Activated naive CD4-positive, alpha-beta T cell treated with anti-CD3 and anti-CD28 coated beads, Interleukin-2, amount 50 U/mL, for 16 hours (primary cell): ENCODE results near the gene MARCHF9.

Experiments used
- DNase-seq: peaks from one replicate; pipeline ENCODE4 v3.0.0-alpha.2; 2020

The MARCHF9 gene

DNA sequence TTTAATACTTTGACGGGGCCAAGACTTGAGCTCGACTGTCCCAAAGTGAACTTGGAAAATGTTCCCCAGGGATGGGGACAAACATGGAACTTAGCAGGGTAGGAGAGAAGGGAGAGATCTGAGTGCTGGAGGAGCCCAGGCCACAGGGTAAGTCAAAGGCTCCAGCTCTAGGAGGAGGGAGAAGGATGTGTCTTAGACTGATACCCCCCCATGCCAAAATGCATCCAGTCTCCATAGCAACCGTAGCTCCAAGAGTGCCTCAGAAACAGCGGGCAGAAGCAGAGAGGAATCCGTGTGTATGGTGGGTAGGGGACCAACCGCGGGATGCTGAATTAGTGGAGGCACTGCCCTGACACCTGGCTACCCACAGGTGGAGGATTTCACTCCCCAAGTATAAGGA is 15.5 kb upstream of the MARCHF9 start:
- DNase-seq: no peak

DNA sequence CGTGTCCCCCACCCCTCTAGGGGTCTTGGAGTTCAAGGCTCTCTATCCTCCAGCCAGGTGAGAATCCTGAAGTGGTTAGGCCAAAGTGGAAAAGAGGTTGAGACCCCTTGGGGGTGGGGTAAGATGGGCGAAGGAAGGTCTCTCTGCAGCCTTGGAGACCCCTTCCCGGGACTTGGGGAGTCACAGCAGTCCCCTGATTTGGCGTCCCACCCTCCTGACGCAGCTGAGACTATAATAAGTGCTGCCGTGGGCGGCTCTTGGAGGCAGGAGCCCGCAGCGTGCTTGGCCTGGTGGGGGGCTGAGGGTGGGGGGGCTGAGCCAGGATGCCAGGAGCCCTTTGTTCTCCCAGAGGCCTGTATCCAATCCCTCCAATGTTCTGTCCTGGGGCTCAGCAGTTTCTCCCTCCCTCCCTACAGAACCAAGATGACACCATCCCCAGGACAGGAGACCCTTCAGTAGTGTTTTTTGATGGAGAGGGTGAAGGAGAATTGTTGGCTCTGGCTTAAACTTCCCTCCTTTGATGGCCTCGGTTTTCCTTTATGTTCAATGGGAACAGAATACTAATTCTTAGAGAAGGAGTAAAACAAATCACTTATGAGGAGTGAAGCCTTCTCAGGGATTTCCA is 14.9 kb upstream of the MARCHF9 start:
- DNase-seq: no peak

DNA sequence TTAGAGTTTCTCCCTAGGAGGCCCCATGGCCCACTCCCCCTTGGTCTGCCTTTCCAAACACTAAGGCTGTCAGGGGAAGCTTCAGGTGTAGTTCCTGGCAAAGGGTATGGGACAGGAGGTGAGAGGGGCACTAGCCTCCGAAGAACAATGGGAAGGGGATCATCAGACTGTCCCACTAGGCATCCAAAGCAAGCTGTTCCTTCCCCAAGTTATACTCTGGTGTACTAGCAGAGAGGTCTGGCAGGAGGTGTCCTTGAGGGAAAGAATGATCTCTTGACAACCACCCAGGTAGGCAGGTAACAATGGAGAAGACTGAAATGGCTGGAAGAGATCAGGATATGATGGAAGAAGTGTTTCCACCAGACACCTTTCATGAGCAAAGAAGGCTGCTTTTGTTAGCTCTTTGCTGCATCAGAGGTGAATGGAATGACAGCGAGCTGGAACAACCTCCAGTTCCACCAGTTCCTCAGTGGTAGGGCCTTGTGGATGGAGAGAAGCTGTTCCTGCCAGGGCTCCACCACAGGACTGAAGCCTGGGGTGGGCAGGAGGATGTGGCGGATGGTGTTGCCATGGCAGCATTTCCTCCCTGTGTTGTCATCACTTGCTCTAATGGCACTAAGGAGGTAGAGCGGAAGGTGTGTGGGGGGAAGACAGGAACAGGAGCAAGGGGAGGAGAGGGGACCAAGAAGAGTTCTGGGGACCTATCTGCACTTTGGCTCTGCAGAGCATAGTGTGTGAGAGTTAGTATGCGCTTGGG is 14.1 kb upstream of the MARCHF9 start:
- DNase-seq: peak; percentile 55

DNA sequence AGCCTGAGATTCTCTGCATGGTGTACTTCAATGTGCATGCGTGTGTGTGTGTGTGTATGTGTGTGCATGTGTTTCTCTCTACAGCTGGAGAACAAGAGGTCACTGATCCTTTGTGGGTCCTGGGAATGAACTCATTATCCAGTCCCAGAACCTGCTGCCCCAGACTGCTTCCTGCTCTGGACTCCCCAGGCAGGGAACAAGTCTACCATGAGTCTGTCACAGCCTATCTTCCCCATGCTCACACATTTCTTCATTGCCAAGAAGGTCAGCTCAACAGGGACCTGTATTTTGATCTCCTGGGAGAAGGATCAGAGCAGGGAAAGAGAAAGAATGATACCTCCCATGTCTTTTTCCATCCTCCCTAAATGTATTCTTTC is 13.5 kb upstream of the MARCHF9 start:
- no peak for DNase-seq

DNA sequence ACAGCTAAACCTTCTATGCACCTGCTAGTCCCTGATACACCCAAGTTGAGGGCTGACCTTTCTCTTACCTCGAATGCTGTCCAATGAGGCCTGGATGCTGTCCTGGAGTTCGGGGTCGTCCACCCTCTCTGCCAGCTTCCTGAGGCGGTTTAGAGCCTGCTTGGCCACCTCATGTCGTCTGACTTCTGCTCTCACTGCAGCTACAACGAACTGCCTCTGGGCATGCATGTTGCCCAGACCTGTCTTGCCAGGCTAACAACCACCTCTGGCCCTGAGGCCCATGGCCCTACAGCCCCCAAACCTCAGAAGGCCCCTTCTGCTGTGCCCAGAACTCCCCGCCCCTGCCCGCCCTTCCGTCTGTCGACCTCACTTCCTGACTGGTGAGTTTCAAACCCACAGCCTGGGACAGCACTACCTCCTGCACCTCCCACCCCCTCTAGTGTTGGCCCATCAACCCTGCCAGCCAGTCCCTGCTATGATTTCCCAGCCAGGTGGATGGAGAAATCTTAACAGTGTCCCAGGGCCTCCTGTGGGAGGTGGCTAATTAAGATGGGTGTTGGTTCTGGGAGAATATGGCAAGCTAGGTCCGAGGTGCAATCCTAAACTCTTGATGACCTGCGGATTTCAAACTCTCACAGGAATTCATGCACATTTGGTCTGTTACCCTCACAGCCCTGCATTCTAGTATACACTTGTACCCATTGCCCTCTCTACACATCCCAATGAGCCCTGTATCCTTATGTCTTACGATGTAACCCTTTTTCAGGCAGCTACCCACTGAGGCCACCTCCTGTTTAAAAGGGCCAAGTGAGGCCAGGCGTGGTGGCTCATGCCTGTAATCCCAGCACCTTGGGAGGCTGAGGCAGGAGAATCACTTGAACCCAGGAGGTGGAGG is 12.8 kb upstream of the MARCHF9 start:
- peak; percentile 73 for DNase-seq

DNA sequence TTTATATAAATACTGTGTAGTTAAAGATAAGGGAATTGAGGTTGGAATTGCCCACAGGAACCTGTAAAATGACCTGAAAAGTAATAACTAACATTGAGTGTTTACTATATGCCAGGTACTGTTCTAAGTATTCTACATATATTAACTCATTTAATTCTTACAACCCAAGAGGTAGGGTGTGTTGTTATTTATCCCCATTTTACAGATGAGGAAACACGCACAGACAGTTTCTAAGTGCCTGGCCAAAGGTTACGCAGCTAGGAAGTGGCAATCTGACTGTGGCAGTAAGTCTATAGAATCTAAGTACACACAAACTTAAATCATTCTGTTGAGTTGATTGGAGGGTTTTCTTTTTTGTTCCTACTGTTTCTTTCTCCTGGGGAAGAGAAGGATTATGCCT is 11.1 kb upstream of the MARCHF9 start:
- DNase-seq: no peak

DNA sequence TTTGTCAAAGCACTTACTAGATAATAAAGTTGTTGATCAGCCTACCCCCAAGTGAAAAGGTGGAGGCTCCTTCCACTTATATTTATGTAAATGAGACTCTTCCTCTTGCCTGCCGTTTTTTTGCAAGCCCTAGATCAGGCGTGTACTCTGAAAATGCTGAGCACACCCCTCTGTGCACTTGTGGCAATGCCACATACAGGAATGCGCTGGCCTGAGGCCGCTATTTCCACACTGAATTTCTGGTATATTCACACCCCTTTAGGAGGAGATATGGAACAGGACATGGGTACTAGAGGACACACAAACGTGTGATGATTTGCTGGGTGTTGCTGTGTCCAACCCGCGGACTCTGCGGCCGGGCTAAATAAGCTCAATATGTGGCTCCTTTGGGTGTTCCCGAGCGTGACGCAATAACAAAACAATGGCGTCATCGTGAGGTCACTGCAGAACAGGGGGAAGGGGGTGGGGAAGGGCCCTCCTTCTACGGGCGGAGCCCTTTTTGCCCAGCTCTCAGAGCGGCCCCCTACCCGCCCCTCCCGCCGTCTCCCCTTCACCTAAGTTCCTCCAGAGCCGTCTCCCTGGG is 10.6 kb upstream of the MARCHF9 start:
- DNase-seq: peak; percentile 79

DNA sequence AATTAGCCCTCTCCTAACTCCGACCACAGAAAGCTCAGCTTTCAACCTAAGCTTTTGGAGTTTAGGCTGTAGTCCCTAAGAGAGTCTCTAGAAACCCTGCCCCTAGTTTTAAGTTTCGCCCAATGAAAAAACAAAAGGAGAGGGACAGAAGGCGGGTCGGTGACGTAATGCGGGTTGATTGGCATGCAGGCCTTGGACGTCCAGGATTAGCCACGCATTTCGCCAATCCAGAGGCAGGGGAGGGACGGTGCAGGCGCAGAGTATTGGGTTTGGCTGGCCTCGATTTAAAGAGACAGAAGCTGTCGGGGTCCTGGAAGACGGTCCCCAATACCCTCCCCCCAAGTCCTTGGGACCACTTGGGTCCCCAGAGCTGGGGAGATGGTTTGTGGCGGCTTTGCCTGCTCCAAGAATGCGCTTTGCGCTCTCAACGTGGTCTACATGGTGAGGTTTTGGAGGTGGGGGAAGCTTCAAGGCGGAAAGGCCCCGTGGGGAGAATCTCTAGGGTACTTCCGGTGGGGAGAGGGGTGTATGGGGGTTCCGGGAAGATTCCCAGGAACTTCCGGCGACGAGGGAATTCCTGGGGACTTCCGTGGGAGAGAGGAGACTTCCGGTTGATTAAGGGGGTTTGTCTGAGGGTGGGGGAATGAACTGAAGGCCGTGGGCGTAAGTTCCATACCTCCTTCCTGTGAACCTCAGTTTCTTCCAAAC is 10.0 kb upstream of the MARCHF9 start, which contains the start of gene TSPAN31:
TSS of gene TSPAN31 (plus strand) at position 263 of the 708 bp plus-strand sequence. CDS start at position 379, 116 bp downstream.
- DNase-seq: peak; percentile 95

DNA sequence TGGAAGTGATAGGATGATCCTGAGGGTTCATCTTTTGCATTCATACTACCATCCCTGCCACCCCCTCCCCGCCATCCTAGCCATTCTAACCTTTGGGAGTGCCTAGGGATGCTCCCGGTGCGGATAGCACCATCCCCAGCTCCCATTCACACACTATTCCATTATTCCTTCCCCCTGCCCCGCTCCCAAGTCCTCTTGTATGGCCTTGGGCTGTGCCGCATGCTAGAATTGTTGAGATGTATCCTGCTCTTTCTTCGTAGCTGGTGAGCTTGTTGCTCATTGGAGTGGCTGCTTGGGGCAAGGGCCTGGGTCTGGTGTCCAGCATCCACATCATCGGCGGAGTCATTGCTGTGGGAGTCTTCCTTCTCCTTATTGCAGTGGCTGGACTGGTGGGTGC is 9.4 kb upstream of the MARCHF9 start:
- DNase-seq: no peak

DNA sequence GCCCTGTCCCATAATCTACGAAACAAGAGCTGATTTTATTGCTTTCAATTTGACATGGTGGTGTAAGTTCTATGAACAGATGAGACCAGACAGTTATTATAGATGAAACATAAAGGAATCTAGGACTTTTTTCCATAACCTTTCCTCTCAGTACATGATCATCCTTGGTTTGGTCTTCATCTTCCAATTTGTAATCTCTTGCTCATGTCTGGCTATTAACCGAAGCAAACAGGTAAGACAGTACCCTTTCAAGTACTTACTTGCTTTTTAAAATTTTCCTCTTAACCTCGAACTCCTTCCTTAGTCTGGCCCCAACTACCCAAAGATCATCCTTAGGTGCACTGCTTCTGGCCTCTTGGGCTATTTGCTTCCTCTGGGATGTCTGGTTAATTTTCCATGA is 8.9 kb upstream of the MARCHF9 start:
- no peak for DNase-seq

DNA sequence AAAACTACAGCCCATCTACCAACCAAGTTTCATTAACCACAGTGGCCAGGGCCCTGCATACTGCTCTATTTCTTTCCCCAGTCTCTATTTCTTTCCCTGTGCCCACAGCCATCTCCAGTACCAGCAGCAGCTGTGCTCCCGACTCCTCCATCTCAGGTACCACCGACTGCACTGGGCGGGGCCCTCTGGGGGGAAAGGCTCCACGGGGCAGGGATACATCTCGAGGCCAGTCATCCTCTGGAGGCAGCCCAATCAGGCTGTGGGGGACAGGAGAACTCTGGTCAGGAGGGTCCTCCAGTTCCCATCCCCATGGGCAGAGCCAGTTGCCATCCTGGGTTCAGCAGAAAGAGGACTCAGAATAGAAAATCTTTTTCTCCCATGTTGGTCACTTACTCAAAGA is 5.8 kb upstream of the MARCHF9 start:
- DNase-seq: no peak

DNA sequence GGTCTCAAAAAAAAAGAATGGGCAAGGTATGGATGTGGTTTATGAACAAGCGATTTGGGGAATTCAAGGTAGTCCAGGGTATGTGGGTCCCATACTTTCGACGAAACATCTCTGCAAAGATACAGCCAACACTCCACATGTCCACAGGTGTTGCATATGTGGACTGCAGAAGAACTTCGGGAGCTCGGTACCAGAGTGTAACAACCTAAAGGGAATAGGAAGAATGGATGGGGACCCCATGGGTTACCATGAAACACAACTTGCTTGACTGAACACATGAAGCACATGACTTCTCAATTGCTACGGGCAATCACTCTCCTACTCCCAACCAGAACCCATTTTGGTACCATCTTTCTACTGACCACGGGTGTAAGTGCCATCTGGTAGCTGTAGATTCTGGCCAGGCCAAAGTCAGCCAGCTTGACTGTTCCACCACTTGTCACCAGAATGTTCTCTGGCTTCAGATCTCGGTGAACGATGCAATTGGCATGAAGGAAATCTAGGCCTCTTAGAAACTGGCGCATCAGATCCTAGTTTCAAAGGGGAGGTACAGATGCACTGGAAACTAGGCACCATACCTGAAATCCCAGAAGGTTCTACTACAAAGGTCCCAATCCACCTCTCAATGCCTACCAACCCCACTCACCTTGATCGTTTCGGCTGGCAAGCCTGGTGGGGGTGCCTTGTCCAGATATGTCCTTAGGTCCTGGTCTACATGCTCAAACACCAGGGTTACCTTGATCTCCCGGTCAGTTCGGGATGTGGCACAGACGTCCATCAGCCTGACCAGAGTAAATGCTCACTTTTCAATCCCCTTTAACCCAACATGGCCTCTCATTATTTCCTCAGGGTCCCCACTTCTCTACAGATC is 4.1 kb upstream of the MARCHF9 start:
- DNase-seq: no peak

DNA sequence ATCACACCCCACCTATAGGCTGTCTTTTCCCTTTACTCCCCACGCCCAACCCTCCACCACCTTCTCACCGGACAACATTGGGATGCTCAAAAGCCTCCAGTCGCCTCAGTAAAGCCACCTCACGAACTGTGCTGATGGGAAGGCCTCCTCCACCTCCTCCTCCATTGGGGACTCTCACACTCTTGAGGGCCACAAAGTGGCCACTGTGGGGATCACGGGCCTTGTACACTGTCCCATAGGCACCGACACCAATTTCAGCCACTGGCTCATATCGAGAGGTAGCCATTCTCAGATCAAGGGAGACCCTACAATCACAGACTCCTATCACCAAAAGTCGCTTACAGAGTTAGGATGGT is 3.5 kb upstream of the MARCHF9 start:
- no peak for DNase-seq

DNA sequence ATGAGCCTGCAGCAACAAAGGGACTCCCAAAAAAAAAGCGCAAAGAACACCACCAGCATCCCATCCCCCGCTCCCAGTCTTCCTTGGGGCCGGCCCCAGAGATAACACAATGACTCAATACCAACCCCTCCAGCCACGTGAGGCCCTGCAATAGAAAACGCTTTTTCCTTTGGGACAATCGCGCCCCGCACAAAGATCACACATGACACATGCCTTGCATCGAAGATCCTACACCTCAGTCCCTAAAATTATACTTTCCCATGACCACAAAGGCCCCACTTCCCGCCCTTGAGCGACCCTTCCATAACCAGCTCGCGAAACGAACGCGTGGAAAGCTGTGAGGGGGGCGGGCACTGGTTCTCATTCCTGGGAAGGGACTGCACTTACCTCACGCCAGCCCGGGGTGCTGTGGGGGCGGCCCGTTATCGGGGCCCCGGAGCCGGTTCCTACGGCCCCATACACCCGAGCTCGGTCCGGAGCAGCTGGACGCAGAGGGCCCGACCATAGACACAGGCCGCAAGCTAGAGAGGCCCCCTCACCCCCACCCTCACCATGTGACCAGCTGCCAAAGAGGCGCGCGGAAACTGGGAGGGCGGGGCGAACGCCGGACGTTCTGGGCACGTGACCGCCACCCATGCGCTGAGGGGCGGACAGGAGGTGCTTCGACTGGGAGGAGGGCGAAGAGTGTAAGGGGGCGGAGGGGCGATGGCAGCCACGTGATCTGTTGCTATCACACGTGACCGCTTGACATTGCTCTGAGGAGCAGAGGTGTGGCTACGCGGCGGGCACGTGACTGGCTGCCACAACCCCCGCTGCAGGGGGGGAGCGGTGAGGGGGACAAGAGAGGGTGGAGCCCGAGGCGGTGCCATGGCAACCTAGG is 2.9 kb upstream of the MARCHF9 start, which contains the start of gene CDK4:
TSS of gene CDK4 (minus strand) at position 523 of the 880 bp plus-strand sequence. CDS start 593 bp downstream, outside the sequence.
- peak; percentile 98 for DNase-seq

DNA sequence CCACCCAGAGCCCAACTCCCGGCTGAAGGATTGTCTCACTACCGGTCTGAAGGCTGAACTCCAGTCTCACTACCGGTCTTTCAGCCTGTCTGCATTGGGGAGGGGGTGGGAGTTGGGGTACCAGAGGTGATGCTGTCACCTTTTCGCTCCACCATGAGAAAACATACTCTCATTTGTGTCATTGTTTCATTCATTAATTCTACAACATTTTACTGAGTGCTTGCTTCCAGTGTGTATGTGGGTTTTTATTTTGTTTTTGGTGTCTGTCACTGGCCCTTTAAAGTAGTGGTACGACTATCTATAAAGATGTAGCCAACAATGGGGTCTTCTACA is 2.3 kb upstream of the MARCHF9 start:
- no peak for DNase-seq

DNA sequence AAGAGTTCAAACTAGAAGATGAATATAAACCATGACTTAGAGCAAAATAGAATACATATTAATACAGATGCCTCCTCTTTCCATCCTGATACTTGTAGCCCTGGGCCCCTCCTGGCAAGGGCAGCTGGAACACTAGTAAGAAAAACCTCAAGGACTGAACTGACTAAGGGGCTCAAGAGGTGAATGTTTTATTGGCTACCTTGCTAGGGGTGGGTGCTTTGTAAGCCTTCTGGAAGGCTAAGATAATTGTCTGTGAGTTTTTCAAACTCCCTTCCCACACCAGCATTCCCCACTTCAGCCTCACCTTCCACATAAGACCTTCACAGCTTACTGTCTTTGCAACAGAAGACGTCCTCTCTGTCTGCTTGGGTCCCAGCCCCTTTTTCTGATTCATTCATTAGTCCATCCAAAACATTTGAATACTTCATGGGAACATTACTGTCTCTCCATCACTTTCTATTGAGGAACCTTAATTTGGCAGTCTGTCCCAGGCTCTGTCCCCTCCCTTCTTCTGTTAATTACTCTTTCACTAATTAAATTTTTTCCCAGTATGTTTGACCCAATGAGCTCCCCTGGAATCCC is 1.1 kb upstream of the MARCHF9 start:
- no peak for DNase-seq

DNA sequence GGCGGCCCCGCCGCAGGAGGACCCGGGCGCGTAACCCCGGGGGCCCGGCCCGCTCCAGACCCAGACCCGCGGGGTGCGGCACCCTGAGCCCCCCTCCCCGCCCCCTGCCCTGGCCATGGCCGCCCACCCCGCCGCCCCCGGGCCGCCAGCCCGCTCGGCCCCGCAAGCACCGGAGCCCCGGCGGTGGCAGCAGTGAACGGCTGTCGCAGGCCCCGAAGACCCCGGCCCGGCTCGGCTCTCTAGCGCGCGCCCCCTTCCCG is 221 bp downstream of the MARCHF9 start:
- DNase-seq: no peak

DNA sequence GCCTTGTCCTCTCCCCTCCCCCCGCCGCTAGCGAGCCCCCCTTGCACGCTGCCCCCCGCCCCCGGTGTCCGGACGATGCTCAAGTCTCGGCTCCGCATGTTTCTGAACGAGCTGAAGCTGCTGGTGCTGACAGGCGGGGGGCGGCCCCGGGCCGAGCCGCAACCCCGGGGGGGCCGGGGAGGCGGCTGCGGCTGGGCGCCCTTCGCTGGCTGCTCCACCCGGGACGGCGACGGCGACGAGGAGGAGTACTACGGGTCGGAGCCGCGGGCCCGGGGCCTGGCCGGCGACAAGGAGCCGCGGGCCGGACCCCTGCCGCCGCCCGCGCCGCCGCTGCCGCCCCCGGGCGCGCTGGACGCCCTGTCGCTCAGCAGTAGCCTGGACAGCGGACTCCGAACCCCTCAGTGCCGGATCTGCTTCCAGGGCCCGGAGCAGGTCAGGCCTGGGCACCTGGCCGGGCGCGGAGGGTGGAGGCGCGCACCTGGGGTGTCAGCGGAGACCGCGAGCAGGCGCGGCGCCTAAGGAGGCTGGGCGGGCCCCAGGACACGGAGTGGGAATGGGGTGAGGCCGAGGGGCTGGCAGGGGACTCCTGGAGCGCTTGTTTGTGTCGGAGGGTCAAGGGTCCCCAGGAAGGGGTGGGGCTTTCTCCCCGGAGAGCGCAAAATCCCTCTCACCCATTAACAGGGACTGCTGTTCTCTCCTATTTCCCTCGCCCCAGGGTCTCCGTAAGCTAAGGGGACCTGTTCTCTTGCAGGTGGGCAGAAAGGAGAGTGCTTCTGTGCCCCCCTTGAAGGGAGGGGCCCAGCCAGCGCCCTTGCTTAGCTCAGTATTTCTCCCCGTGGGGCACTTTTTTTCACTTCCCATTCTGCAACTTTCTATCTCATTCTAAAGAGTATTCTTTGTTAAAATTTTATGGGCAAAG is 810 bp downstream of the MARCHF9 start:
- peak; percentile 33 for DNase-seq
